HepG2 (cell line): ENCODE results near the gene LRRC27. TPM values are rescaled to one million over a fixed set of nuclear protein-coding genes. Genes with fewer than 3 reads are reported as not detected.

Experiments
- ATAC-seq: fragments of 200-7000 bp; cut with Tn5 transposase; 3 replicates; pipeline ENCODE4 v1.9.1; 2020; ENCODE audit warnings: mild to moderate bottlenecking, moderate library complexity
- BruUV-seq: library from RNA; stranded (reverse); fragments of 400-500 nt; replicated peaks from 2 replicates; lab custom pipeline; 2021; lab: Mats Ljungman, UMichigan
- CTCF ChIA-PET: fragments of 300-600 bp; formaldehyde crosslinking; extraction: SDS; loops from one replicate; lab custom pipeline; 2021; ENCODE audit warnings: low total read pairs, inconsistent platforms, low intra/inter-chr PET ratio; lab: Yijun Ruan, JAX
- POLR2A ChIA-PET: fragments of 350-600 bp; sonication (Branson Sonifier 250); formaldehyde crosslinking; loops from one replicate; lab custom pipeline; 2020; ENCODE audit warnings: antibody characterized with exemption, inconsistent platforms; lab: Yijun Ruan, JAX
- DNase-seq: peaks from one replicate; pipeline ENCODE4 v3.0.0-alpha.2; 2015; ENCODE audit warnings: low spot score
- FAIRE-seq: peaks from 3 replicates; lab custom pipeline; 2011; peaks lifted over from hg19 to GRCh38; lab: Jason Lieb, UNC
- H2AFZ ChIP-seq: one replicate; pipeline ENCODE4 v1.6.1; 2011; ENCODE audit warnings: low read length, inconsistent platforms
- H3K27ac ChIP-seq: fragments of 300-600 bp; 3 replicates; pipeline ENCODE4 v1.8.0; 2011; ENCODE audit warnings: mixed run types, mild to moderate bottlenecking, mixed read lengths, low read length, inconsistent platforms; ENCODE audit not compliant: insufficient read depth; ENCODE audit errors: extremely low read length
- H3K27me3 ChIP-seq, 2 experiments: fragments of 200-600 bp in 1 of 2; 2 replicates in 1 of 2; 3 replicates in 1 of 2; pipeline versions ENCODE4 v1.6.0 to v1.8.0; 2011; ENCODE audit warnings: low read length in 2 of 2, mild to moderate bottlenecking in 2 of 2, moderate library complexity in 2 of 2, inconsistent platforms in 1 of 2; ENCODE audit not compliant: insufficient read depth in 2 of 2, control insufficient read depth in 1 of 2
- H3K36me3 ChIP-seq, 2 experiments: fragments of 200-600 bp in 1 of 2; replicated peaks in 1 of 2; 2 replicates in 1 of 2; 3 replicates in 1 of 2; pipeline versions ENCODE4 v1.5.1 to v1.8.0; 2011; ENCODE audit warnings: low read length in 2 of 2, inconsistent platforms in 1 of 2; ENCODE audit not compliant: insufficient read depth in 2 of 2, control insufficient read depth in 1 of 2
- H3K4me1 ChIP-seq: 2 replicates; pipeline ENCODE4 v1.5.1; 2012; ENCODE audit warnings: low read length, inconsistent platforms; ENCODE audit not compliant: insufficient read depth
- H3K4me2 ChIP-seq: 2 replicates; pipeline ENCODE4 v1.6.0; 2011; ENCODE audit warnings: low read depth, low read length, inconsistent platforms
- H3K4me3 ChIP-seq, 3 experiments: fragments of 200-600 bp in 1 of 3; sonication (generic), shearing (Covaris generic) in 1 of 3; replicated peaks in 1 of 3; 2 replicates each; pipeline ENCODE4 v1.5.1; 2011 to 2016; ENCODE audit warnings: low read length in 3 of 3, inconsistent platforms in 2 of 3, low read depth in 2 of 3, mild to moderate bottlenecking in 2 of 3, control low read depth in 1 of 3, mixed read lengths in 1 of 3; ENCODE audit not compliant: insufficient read depth in 1 of 3
- H3K79me2 ChIP-seq: one replicate; pipeline ENCODE4 v1.6.1; 2011; ENCODE audit warnings: low read length, inconsistent platforms; ENCODE audit not compliant: insufficient read depth
- H3K9ac ChIP-seq: 2 replicates; pipeline ENCODE4 v1.6.0; 2011; ENCODE audit warnings: mild to moderate bottlenecking, low read depth, low read length, inconsistent platforms; ENCODE audit not compliant: insufficient read depth
- H3K9me3 ChIP-seq: 2 replicates; pipeline ENCODE4 v1.5.1; 2012; ENCODE audit warnings: mild to moderate bottlenecking, low read length
- H4K20me1 ChIP-seq: 2 replicates; pipeline ENCODE4 v1.6.0; 2011; ENCODE audit warnings: inconsistent platforms, mild to moderate bottlenecking, low read length, moderate library complexity; ENCODE audit not compliant: insufficient read depth
- FOSL1 ChIP-seq: sonication (generic); formaldehyde crosslinking; IDR thresholded peaks from 2 replicates; pipeline ENCODE4 v1.9.0; 2021; ENCODE audit warnings: missing genetic modification reagents, borderline replicate concordance
- HMG20A ChIP-seq: IDR thresholded peaks from 2 replicates; pipeline ENCODE4 v1.6.1; 2016; ENCODE audit warnings: borderline replicate concordance
- MYPOP ChIP-seq: sonication (generic); formaldehyde crosslinking; IDR thresholded peaks from 2 replicates; pipeline ENCODE4 v1.8.1; 2023; ENCODE audit warnings: mild to moderate bottlenecking, moderate library complexity, missing genetic modification reagents
- SOX13 ChIP-seq, 3 experiments: fragments of 450-650 bp in 1 of 3; sonication (generic) in 1 of 3; formaldehyde crosslinking in 1 of 3; IDR thresholded peaks in 2 of 3; conservative IDR thresholded peaks in 1 of 3; 2 replicates each; pipeline versions ENCODE4 v1.5.0 to v1.6.1; 2016 to 2020; ENCODE audit warnings: antibody characterized with exemption in 1 of 3, mild to moderate bottlenecking in 1 of 3, missing compliant biosample characterization in 1 of 3, missing genetic modification reagents in 1 of 3, moderate library complexity in 1 of 3
- TEF ChIP-seq: sonication (generic); formaldehyde crosslinking; IDR thresholded peaks from 2 replicates; pipeline ENCODE4 v1.5.0; 2020; ENCODE audit warnings: missing genetic modification reagents
- ZFP36 ChIP-seq: fragments of 150-350 bp; IDR thresholded peaks from 2 replicates; pipeline ENCODE4 v1.6.1; 2018; ENCODE audit warnings: borderline replicate concordance, low read length, low read depth; ENCODE audit not compliant: partially characterized antibody
- ZNF264 ChIP-seq: sonication (generic); formaldehyde crosslinking; IDR thresholded peaks from 2 replicates; pipeline ENCODE4 v1.4.0; 2020; ENCODE audit warnings: missing genetic modification reagents
- ZNF451 ChIP-seq: sonication (generic); formaldehyde crosslinking; IDR thresholded peaks from 2 replicates; pipeline ENCODE4 v1.5.0; 2020; ENCODE audit warnings: mild to moderate bottlenecking, missing genetic modification reagents
- ZNF530 ChIP-seq: sonication (generic); formaldehyde crosslinking; IDR thresholded peaks from 2 replicates; pipeline ENCODE4 v1.5.0; 2020; ENCODE audit warnings: low read depth, mild to moderate bottlenecking, missing genetic modification reagents
- ZNF883 ChIP-seq: sonication (generic); formaldehyde crosslinking; IDR thresholded peaks from 2 replicates; pipeline ENCODE4 v1.5.1; 2020; ENCODE audit warnings: mild to moderate bottlenecking, missing genetic modification reagents; ENCODE audit errors: not compliant biosample characterization
- ZSCAN29 ChIP-seq: sonication (generic); formaldehyde crosslinking; conservative IDR thresholded peaks from 2 replicates; pipeline ENCODE4 v1.4.0; 2020; ENCODE audit warnings: mild to moderate bottlenecking, missing genetic modification reagents
- WGBS: methylation state at CpG from one replicate; pipeline ENCODE4 v1.1.6; 2017; ENCODE audit warnings: low lambda C conversion rate; 5-methylcytosine and 5-hydroxymethylcytosine counted together
- in situ Hi-C: cut with HindIII; loops from 2 replicates; pipeline ENCODE4 v1.10.0; 2017; ENCODE audit warnings: low pct_unique_long_range_greater_than_20kb; ENCODE audit not compliant: extremely low pct_ligation_motif_present
- intact Hi-C: fragments of 100-400 bp; cut with micrococcal nuclease; formaldehyde crosslinking; loops from one replicate; pipeline ENCODE4 v1.10.0; 2022; ENCODE audit not compliant: unreplicated experiment
- polyA plus RNA-seq, 8 experiments: library from polyadenylated mRNA; depleted of rRNA in 3 of 8; stranded (reverse) in 7 of 8; unstranded in 1 of 8; fragments of >200 nt; fragmentation: Illumina TruSeq in 4 of 8; extraction: Trizol in 4 of 8; gene quantifications; 2 replicates each; pipeline versions ENCODE4 v1.2.1 to v1.2.3, GENCODE V29; 2011 to 2016; ENCODE audit warnings: low read depth in 4 of 8, missing spikeins in 1 of 8, mixed read lengths in 1 of 8; ENCODE audit not compliant: insufficient read depth in 1 of 8
- total RNA-seq, 5 experiments: library from RNA; depleted of rRNA; stranded (reverse); fragments of >200 nt; fragmentation: Illumina TruSeq; extraction: Trizol; gene quantifications; 2 replicates each; pipeline ENCODE4 v1.2.3, GENCODE V29; 2016; ENCODE audit warnings: low read depth in 1 of 5
- TF ChIP-seq, protein P1 (sequence below): sonication (generic); formaldehyde crosslinking; IDR thresholded peaks from 2 replicates; pipeline ENCODE4 v1.4.0; 2020; ENCODE audit warnings: missing genetic modification reagents

LRRC27 gene
- total and polyA plus RNA-seq, 2 of the 13 experiments (the other 11 are each of a cell fraction or from before 2014, with no cell fraction given), result 4.2 to 4.6 TPM

DNA sequence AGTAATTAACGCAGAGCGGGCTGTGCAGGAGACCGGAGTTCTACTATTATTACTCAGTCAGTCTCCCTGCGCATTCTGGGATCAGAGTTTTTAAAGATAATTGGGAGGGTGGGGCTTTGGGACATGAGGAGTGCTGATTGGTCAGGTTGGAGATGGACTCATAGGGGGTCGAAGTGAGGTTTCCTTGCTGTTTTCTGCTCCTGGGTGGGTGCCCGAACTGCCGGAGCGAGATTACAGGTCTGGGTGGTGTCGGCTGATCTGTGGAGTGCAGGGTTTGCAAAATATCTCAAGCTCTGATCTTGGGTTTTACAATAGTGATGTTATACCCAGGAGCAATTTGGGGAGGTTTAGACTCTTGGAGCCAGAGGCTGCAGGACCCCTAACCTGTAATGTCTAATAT lies 3.9 kb upstream of the LRRC27 start:
- no peak overlapping the region for H3K4me2 ChIP-seq
- H3K9me3 ChIP-seq, result no peaks in the 10 kb centered on the region
- POLR2A ChIA-PET, result no interaction called here
- H3K4me3 ChIP-seq, result no peak overlapping the region
- CTCF ChIA-PET, result no interaction called here
- TF ChIP-seq, protein P1, sequence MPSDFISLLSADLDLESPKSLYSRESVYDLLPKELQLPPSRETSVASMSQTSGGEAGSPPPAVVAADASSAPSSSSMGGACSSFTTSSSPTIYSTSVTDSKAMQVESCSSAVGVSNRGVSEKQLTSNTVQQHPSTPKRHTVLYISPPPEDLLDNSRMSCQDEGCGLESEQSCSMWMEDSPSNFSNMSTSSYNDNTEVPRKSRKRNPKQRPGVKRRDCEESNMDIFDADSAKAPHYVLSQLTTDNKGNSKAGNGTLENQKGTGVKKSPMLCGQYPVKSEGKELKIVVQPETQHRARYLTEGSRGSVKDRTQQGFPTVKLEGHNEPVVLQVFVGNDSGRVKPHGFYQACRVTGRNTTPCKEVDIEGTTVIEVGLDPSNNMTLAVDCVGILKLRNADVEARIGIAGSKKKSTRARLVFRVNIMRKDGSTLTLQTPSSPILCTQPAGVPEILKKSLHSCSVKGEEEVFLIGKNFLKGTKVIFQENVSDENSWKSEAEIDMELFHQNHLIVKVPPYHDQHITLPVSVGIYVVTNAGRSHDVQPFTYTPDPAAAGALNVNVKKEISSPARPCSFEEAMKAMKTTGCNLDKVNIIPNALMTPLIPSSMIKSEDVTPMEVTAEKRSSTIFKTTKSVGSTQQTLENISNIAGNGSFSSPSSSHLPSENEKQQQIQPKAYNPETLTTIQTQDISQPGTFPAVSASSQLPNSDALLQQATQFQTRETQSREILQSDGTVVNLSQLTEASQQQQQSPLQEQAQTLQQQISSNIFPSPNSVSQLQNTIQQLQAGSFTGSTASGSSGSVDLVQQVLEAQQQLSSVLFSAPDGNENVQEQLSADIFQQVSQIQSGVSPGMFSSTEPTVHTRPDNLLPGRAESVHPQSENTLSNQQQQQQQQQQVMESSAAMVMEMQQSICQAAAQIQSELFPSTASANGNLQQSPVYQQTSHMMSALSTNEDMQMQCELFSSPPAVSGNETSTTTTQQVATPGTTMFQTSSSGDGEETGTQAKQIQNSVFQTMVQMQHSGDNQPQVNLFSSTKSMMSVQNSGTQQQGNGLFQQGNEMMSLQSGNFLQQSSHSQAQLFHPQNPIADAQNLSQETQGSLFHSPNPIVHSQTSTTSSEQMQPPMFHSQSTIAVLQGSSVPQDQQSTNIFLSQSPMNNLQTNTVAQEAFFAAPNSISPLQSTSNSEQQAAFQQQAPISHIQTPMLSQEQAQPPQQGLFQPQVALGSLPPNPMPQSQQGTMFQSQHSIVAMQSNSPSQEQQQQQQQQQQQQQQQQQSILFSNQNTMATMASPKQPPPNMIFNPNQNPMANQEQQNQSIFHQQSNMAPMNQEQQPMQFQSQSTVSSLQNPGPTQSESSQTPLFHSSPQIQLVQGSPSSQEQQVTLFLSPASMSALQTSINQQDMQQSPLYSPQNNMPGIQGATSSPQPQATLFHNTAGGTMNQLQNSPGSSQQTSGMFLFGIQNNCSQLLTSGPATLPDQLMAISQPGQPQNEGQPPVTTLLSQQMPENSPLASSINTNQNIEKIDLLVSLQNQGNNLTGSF (CRISPR knock-in tag), result no peak
- TF ChIP-seq ZFP36, result no peak
- TF ChIP-seq ZNF530 (CRISPR knock-in tag), result no peak
- TF ChIP-seq ZNF883 (CRISPR knock-in tag), result no peak
- no peak for TF ChIP-seq TEF
- TF ChIP-seq FOSL1, result no peak
- no peak for TF ChIP-seq ZSCAN29 (CRISPR knock-in tag)
- TF ChIP-seq ZNF451, result no peak
- TF ChIP-seq MYPOP (CRISPR knock-in tag), result no peak
- no peak for TF ChIP-seq HMG20A
- no peak for TF ChIP-seq ZNF264
- no peak for TF ChIP-seq SOX13 (IDR thresholded peaks at IDR 0.05)
- no peak for TF ChIP-seq SOX13 (CRISPR knock-in tag; conservative IDR thresholded peaks at IDR 0.05 in 1 of 2, IDR thresholded peaks at IDR 0.05 in 1 of 2)
- in situ Hi-C loops (no loop called here), intact Hi-C loops (no loop called here)
- H3K27ac ChIP-seq, result no peak overlapping the region
- no peak for FAIRE-seq
- H3K9ac ChIP-seq, result no peak overlapping the region
- peaks cover 32% of the 10 kb centered on the region for H3K4me1 ChIP-seq
- no peak overlapping the region for H2AFZ ChIP-seq
- no peaks in the 10 kb centered on the region; the same call in 1 of the 2 replicates for H4K20me1 ChIP-seq
- H3K36me3 ChIP-seq, result peaks cover 1 to 3% of the 10 kb centered on the region in 2 experiments; a peak in 1 of 5 replicates
- peaks cover 32% of the 10 kb centered on the region for H3K79me2 ChIP-seq
- DNase-seq, result no peak
- no peak for ATAC-seq
- H3K27me3 ChIP-seq, result no peaks in the 10 kb centered on the region; a peak in 1 of 5 replicates
- no TSS peak for BruUV-seq
- WGBS, result 95% methylated on average over 9 of the region's 9 CpGs
